Sigmoid colon (tissue), 4 donors: Measurements from ENCODE around the gene EEF1A2.

ENCODE experiments used
- EP300 ChIP-seq, 4 donors: sonication (generic); formaldehyde crosslinking; IDR thresholded peaks; one replicate each; pipeline ENCODE4 v1.6.1; 2017; ENCODE audit warnings: antibody characterized with exemption in 4 of 4
- POLR2A ChIP-seq, 2 donors: fragments of 450-650 bp; IDR thresholded peaks; one replicate each; pipeline ENCODE4 v1.6.1; 2016; ENCODE audit warnings: antibody characterized with exemption in 2 of 2, mild to moderate bottlenecking in 2 of 2, moderate library complexity in 2 of 2
- POLR2AphosphoS5 ChIP-seq, 4 donors: sonication (generic); formaldehyde crosslinking; IDR thresholded peaks; one replicate each; pipeline ENCODE4 v1.6.1; 2017; ENCODE audit warnings: antibody characterized with exemption in 4 of 4
- TF ChIP-seq, protein P1 (sequence below), 4 experiments: fragments of 450-650 bp in 3 of 4; fragments of 200-600 bp in 1 of 4; IDR thresholded peaks; one replicate each; pipeline ENCODE4 v1.5.1; 2016 to 2019; ENCODE audit warnings: antibody characterized with exemption in 4 of 4, mild to moderate bottlenecking in 3 of 4, moderate library complexity in 2 of 4

- TF ChIP-seq, protein P1, sequence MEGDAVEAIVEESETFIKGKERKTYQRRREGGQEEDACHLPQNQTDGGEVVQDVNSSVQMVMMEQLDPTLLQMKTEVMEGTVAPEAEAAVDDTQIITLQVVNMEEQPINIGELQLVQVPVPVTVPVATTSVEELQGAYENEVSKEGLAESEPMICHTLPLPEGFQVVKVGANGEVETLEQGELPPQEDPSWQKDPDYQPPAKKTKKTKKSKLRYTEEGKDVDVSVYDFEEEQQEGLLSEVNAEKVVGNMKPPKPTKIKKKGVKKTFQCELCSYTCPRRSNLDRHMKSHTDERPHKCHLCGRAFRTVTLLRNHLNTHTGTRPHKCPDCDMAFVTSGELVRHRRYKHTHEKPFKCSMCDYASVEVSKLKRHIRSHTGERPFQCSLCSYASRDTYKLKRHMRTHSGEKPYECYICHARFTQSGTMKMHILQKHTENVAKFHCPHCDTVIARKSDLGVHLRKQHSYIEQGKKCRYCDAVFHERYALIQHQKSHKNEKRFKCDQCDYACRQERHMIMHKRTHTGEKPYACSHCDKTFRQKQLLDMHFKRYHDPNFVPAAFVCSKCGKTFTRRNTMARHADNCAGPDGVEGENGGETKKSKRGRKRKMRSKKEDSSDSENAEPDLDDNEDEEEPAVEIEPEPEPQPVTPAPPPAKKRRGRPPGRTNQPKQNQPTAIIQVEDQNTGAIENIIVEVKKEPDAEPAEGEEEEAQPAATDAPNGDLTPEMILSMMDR (IDR thresholded peaks at IDR 0.05) = no peak
- TF ChIP-seq POLR2AphosphoS5 (IDR thresholded peaks at IDR 0.05) (no peak), EP300 (IDR thresholded peaks at IDR 0.05) (no peak), POLR2A (IDR thresholded peaks at IDR 0.05) (no peak)
Measured at GRCh38 chr20:63469713-63470101, 29.2 kb downstream of the EEF1A2 start.
